Rectal smooth muscle tissue (tissue), 1 donor: ENCODE results near the gene COL6A2.
"Not testable (repeated sequence)": the region's sequence is repeated elsewhere in the genome, so short reads cannot be mapped to it uniquely, and the experiment has no call there.

Experiments used
- H3K27ac ChIP-seq: one replicate; pipeline ENCODE4 v1.7.0; 2013; ENCODE audit warnings: low read depth, low read length, inconsistent platforms
- H3K27me3 ChIP-seq: one replicate; pipeline ENCODE4 v1.7.0; 2013; ENCODE audit warnings: low read length; ENCODE audit not compliant: control insufficient read depth, insufficient read depth
- H3K36me3 ChIP-seq: one replicate; pipeline ENCODE4 v1.7.0; 2013; ENCODE audit warnings: low read length; ENCODE audit not compliant: control insufficient read depth, insufficient read depth
- H3K4me1 ChIP-seq: one replicate; pipeline ENCODE4 v1.7.0; 2013; ENCODE audit warnings: low read length; ENCODE audit not compliant: control insufficient read depth, insufficient read depth
- H3K4me3 ChIP-seq: one replicate; pipeline ENCODE4 v1.7.0; 2013; ENCODE audit warnings: low read length
- H3K9ac ChIP-seq: one replicate; pipeline ENCODE4 v1.7.0; 2013; ENCODE audit warnings: low read length

COL6A2 gene

GRCh38 chr21:46145159-46145839 lies 47.4 kb downstream of the COL6A2 start:
- Histone ChIP-seq H3K27ac (no peak overlapping the region), H3K9ac (no peak overlapping the region), H3K4me1 (peaks cover 5% of the 10 kb centered on the region), H3K4me3 (no peak overlapping the region), H3K36me3 (no peaks in the 10 kb centered on the region), H3K27me3 (no peaks in the 10 kb centered on the region)

GRCh38 chr21:46145840-46146691 lies 48.2 kb downstream of the COL6A2 start:
- Histone ChIP-seq H3K4me3 (no peak overlapping the region), H3K27me3 (no peaks in the 10 kb centered on the region), H3K9ac (no peak overlapping the region), H3K36me3 (no peaks in the 10 kb centered on the region), H3K27ac (no peak overlapping the region), H3K4me1 (peaks cover 5% of the 10 kb centered on the region)

- Histone ChIP-seq H3K4me3 (no peak overlapping the region), H3K36me3 (no peaks in the 10 kb centered on the region), H3K27me3 (no peaks in the 10 kb centered on the region), H3K9ac (no peak overlapping the region), H3K4me1 (peaks cover 5% of the 10 kb centered on the region), H3K27ac (no peak overlapping the region)
Observed at GRCh38 chr21:46146856-46147255, 48.9 kb downstream of the COL6A2 start.

GRCh38 chr21:46147429-46147828 lies 49.5 kb downstream of the COL6A2 start:
- not testable (repeated sequence) for H3K9ac ChIP-seq, H3K27me3 ChIP-seq, H3K36me3 ChIP-seq, H3K27ac ChIP-seq, H3K4me3 ChIP-seq, H3K4me1 ChIP-seq

- no peak overlapping the region for H3K27ac ChIP-seq
- H3K36me3 ChIP-seq = no peaks in the 10 kb centered on the region
- H3K9ac ChIP-seq = no peak overlapping the region
Observed at GRCh38 chr21:46148106-46148505, 50.2 kb downstream of the COL6A2 start.

GRCh38 chr21:46149205-46149901 lies 51.4 kb downstream of the COL6A2 start:
- H3K4me1 ChIP-seq = no peaks in the 10 kb centered on the region
- H3K9ac ChIP-seq = no peak overlapping the region
- no peaks in the 10 kb centered on the region for H3K27me3 ChIP-seq
- H3K36me3 ChIP-seq = no peaks in the 10 kb centered on the region
- H3K27ac ChIP-seq = no peak overlapping the region
- no peak overlapping the region for H3K4me3 ChIP-seq

More at GRCh38 chr21:46148106-46148505, 50.2 kb downstream of the COL6A2 start:
- H3K27me3 ChIP-seq = no peaks in the 10 kb centered on the region
- peaks cover 5% of the 10 kb centered on the region for H3K4me1 ChIP-seq
- H3K4me3 ChIP-seq = no peak overlapping the region

GRCh38 chr21:46150073-46150472 lies 52.2 kb downstream of the COL6A2 start:
- Histone ChIP-seq H3K9ac (no peak overlapping the region), H3K27ac (no peak overlapping the region), H3K27me3 (no peaks in the 10 kb centered on the region), H3K36me3 (no peaks in the 10 kb centered on the region), H3K4me1 (no peaks in the 10 kb centered on the region), H3K4me3 (no peak overlapping the region)

GRCh38 chr21:46150491-46151121 lies 52.7 kb downstream of the COL6A2 start:
- Histone ChIP-seq H3K4me1 (no peaks in the 10 kb centered on the region), H3K4me3 (no peak overlapping the region), H3K9ac (no peak overlapping the region), H3K27ac (no peak overlapping the region), H3K27me3 (no peaks in the 10 kb centered on the region), H3K36me3 (no peaks in the 10 kb centered on the region)

- H3K4me1 ChIP-seq = no peaks in the 10 kb centered on the region
- no peaks in the 10 kb centered on the region for H3K36me3 ChIP-seq
- no peak overlapping the region for H3K4me3 ChIP-seq
- H3K27ac ChIP-seq = no peak overlapping the region
- no peaks in the 10 kb centered on the region for H3K27me3 ChIP-seq
- no peak overlapping the region for H3K9ac ChIP-seq
Observed at GRCh38 chr21:46151261-46151988, 53.5 kb downstream of the COL6A2 start.

- Histone ChIP-seq H3K4me1 (no peaks in the 10 kb centered on the region), H3K27me3 (no peaks in the 10 kb centered on the region), H3K36me3 (no peaks in the 10 kb centered on the region), H3K9ac (no peak overlapping the region), H3K4me3 (no peak overlapping the region), H3K27ac (no peak overlapping the region)
Observed at GRCh38 chr21:46151989-46152926, 54.3 kb downstream of the COL6A2 start.

GRCh38 chr21:46152927-46153246 lies 55.0 kb downstream of the COL6A2 start:
- H3K9ac ChIP-seq = no peak overlapping the region
- H3K27me3 ChIP-seq = no peaks in the 10 kb centered on the region
- H3K27ac ChIP-seq = no peak overlapping the region
- H3K36me3 ChIP-seq = no peaks in the 10 kb centered on the region
- H3K4me1 ChIP-seq = no peaks in the 10 kb centered on the region
- no peak overlapping the region for H3K4me3 ChIP-seq
